ENCODE data around the gene HS3ST2.
"Not testable (repeated sequence)": the region's sequence is repeated elsewhere in the genome, so short reads cannot be mapped to it uniquely, and the experiment has no call there.

HS3ST2 gene

DNA sequence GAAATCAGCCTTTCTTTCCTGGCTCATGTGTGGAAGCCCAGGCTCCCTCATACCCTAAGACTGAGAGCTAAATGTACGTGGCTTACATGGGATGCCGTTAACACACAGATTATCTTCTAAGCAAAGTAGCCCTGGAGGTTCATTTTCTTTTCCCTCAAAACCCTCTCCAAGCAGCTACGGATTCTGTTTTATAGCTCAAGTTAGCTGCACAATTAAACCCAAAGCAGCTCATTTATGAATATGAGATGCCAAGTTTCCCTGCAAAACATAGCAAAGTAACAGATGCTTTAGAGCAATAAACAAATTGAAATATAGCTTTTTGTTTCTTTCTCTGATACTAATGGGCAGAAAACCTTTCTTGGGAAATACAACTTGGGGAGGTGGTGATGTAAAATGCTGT lies 72.0 kb downstream of the HS3ST2 start:
- no peak for DNase-seq

DNA sequence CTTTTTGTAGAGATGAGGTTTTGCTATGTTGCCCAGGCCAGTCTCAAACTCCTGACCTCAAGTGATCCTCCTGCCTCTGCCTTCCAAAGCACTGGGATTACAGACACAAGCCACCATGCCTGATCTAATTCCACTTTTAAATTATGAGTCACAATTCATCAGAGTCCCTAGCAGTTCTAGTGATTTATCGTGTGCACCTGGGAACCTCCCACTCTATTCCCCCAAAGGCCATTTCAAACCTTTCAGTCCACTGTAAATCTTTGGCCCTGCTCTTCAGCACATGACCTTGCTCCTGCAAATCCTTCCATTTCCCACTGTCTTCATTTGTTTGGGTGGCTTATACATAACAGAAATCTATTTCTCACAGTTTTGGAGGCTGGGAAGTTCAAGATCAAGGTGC lies 73.0 kb downstream of the HS3ST2 start:
- DNase-seq, result no peak

DNA sequence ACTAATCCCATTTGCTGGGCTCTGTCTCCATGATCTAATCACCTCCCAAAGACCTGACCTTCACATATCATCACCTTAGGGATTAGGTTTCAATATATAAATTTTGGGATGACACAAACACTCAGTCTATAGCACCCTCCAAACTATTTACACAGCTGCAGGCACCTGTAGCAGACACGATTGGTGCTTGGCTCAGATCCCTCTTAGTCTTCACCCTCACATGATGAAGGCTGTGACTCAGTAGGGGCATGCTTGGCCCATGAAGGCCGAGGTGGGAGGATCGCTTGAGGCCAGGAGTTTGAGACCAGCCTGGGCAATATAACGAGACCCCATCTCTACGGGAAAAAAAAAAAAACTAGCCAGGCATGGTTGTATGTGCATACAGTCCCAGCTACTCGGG lies 73.5 kb downstream of the HS3ST2 start:
- DNase-seq, result no peak

- no peak for DNase-seq
Measured at GRCh38 chr16:22888791-22889190, 74.8 kb downstream of the HS3ST2 start.

GRCh38 chr16:22890976-22891375 lies 77.0 kb downstream of the HS3ST2 start:
- DNase-seq, result peak; percentile 12

DNA sequence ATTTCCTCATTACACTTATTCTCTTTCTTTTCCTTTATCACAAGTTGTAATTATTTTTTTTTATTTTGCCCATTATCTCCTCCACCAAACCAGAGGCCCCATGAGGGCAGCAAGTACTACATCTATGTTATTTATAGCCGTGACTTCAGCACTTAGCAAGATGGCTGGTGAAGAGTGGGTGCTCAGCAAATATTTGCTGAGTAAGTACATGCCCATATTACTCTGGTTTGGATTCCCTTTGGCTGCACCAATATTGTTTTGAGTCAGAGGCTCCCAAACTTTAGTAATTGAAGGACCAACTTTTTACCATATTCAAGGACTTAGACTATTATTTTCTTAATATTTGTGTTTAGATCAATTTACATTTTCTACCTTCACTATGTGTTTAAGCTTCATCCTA lies 83.2 kb downstream of the HS3ST2 start:
- DNase-seq, result no peak

- no peak for DNase-seq
Measured at GRCh38 chr16:22898131-22898530, 84.2 kb downstream of the HS3ST2 start.

GRCh38 chr16:22898874-22899348 lies 84.9 kb downstream of the HS3ST2 start:
- peak; percentile 30 for DNase-seq

DNA sequence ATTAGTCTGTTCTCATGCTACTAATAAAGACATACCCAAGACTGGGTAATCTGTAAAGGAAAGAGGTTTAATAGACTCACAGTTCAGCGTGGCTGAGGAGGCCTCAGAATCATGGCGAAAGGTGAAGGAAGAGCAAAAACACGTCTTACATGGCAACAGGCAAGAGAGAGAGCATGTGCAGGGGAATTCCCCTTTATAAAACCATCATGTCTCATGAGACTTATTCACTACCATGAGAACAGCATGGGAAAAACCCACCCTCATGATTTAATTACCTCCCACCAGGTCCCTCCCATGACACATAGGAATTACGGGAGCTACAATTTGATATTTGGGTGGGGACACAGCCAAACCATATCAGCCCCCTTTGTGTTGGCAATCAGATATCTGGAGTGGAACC lies 85.6 kb downstream of the HS3ST2 start:
- DNase-seq, result not testable (repeated sequence)

GRCh38 chr16:22900863-22901262 lies 86.9 kb downstream of the HS3ST2 start:
- no peak for DNase-seq

- DNase-seq, result no peak
Measured at GRCh38 chr16:22901563-22901962, 87.6 kb downstream of the HS3ST2 start.

- DNase-seq, result no peak
Measured at GRCh38 chr16:22903716-22904115, 89.8 kb downstream of the HS3ST2 start.

DNA sequence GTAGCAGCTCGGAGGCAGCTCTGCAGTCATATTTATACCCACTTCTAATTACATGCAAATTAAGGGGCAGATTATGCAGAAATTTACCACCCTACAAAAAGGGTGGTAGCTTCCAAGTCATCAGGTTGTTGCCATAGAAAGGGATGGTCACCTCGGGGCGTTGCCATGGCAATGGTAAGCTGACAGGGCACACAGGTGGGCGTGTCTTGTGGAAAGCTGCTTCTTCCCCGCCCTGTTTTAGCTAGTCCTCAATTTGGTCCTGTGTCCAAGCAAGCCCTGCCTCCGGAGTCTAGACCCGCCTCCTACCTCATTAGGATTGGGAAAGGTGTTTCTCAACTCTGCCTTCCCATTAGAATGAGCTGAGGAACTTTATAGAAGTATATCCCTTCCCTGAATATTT lies 98.7 kb downstream of the HS3ST2 start:
- DNase-seq, result no peak

DNA sequence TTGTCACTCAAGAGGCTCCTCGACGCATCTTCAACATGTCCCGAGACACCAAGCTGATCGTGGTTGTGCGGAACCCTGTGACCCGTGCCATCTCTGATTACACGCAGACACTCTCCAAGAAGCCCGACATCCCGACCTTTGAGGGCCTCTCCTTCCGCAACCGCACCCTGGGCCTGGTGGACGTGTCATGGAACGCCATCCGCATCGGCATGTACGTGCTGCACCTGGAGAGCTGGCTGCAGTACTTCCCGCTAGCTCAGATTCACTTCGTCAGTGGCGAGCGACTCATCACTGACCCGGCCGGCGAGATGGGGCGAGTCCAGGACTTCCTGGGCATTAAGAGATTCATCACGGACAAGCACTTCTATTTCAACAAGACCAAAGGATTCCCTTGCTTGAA lies 101.0 kb downstream of the HS3ST2 start:
- no peak for DNase-seq

DNA sequence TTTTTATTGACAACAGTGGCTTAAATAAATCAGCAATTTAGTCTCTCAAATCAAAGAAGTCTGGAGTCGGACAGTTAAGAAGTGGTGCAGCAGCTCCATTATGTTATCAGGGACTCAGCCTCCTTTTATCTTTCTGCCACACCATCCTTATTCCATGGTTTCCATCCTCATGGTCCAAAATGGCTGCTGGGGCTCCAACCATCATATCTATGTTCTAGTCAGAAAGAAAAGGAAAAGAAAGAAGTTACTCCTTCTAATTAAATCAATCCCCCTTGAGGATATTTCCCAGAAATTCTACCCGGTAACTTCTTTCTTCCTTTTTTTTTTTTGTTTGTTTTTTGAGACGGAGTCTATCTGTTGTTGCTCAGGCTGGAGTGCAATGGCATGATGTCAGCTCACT lies 109.5 kb downstream of the HS3ST2 start:
- DNase-seq, result no peak

DNA sequence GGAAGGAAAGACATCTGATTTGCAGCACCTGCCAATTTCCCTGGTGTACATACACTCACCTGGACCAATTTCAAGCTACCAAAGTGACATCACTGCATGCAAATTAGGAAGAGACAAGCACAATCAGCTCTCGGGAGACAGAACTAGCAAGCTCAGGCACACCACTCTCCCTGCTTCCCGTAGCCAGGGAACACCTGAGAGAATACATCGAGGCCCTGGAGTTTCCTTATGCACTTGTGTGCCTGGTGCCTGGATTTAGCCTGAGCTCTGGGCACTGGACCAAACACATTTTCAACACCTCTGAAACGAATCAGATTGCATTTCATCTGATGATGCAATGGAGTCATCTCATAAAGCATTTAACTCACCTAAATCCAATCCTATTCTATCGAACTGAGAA lies 110.5 kb downstream of the HS3ST2 start:
- DNase-seq, result no peak

DNA sequence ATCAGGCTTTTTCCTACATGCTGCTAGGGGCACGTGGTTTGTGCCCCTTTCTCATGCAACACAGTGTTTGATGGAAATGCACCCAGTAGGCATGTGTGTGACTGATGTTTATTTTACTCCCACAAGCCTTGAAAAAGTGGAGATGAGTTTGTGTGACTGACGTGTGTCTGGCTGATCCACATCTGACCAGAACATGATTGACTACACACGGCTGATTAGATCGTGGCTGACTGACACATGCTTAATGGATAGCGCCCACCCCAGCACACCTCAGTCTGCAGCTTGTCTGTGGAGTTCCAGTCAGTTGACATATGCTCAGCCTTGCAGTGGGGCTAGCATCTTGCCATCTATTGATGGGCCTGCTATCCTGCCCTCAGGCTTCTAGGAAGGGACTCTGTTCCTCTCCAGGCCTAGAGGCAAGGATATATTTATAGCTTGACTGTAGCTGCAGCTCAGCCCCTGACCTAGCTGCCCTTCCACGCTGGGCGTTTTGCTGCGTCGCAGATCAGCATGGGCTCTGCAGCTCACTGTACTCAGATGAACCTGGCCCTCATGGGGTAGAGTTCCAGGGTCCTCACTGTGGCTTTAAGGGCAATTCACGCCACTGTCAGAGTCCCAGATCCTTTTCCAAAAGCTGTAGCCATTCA lies 112.3 kb downstream of the HS3ST2 start:
- DNase-seq, result no peak

GRCh38 chr16:22927306-22927705 lies 113.3 kb downstream of the HS3ST2 start:
- no peak for DNase-seq

DNA sequence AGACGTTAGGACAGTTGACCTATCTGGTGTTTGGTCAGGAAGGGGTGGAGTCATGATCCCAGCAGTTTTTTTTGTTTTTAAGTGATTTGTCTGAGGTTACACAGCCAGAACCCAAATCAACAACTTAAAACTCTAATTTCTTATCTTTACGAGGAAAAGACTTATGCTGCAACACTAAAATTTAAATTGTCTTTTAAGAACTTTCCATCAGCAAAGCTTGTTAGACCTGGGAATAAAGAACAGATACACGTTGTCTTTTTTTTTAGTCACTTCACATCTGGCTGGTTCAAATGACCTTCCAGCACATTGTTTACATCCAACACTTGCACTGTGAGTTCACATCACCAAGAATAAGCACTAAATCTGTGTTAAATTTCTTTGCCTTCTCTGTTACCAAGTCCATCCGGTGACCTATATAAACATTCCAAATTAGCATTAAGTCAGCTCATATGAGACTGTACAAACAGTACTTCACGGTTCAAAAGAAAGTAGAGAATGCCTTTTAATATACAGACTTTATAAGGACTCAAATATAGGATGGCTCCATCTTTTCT lies 115.0 kb downstream of the HS3ST2 start:
- DNase-seq, result no peak

GRCh38 chr16:22929461-22929860 lies 115.5 kb downstream of the HS3ST2 start:
- DNase-seq, result no peak

- no peak for DNase-seq
Measured at GRCh38 chr16:22932032-22932771, 118.2 kb downstream of the HS3ST2 start.

- no peak for DNase-seq
Measured at GRCh38 chr16:22933173-22933572, 119.2 kb downstream of the HS3ST2 start.

GRCh38 chr16:22934786-22935185 lies 120.8 kb downstream of the HS3ST2 start:
- no peak for DNase-seq

- DNase-seq, result no peak
Measured at GRCh38 chr16:22937169-22937568, 123.2 kb downstream of the HS3ST2 start.

Measured in NCI-H748 treated with DMSO at 0.1 percent for 48 hours (cell line).